MCF 10A (cell line): Measurements from ENCODE around the gene MFAP4. TPM values are rescaled to one million over a fixed set of nuclear protein-coding genes. Genes with fewer than 3 reads are reported as not detected.
A peak's percentile ranks its signal among the peaks of the same experiment; 100 is the strongest.

Experiments used
- BruUV-seq: library from RNA; stranded (reverse); fragments of 400-500 nt; replicated peaks from 2 replicates; lab custom pipeline; 2021; lab: Mats Ljungman, UMichigan
- CTCF ChIA-PET: fragments of 300-600 bp; sonication (Branson Sonifier 250); formaldehyde crosslinking; extraction: SDS; loops from one replicate; lab custom pipeline; 2021; ENCODE audit warnings: antibody characterized with exemption, inconsistent platforms; lab: Yijun Ruan, JAX
- POLR2A ChIA-PET: fragments of 300-600, 350-650 bp; sonication (Branson Sonifier 250); formaldehyde crosslinking; extraction: SDS; loops from one replicate; lab custom pipeline; 2020; ENCODE audit warnings: antibody characterized with exemption, inconsistent platforms; lab: Yijun Ruan, JAX
- DNase-seq: peaks from one replicate; pipeline ENCODE4 v3.0.0-alpha.2; 2018; ENCODE audit not compliant: unreplicated experiment
- H3K27ac Mint-ChIP-seq: one replicate; pipeline ENCODE4 v1.8.0; 2022; ENCODE audit warnings: mild to moderate bottlenecking, low read depth, mixed read lengths; ENCODE audit not compliant: unreplicated experiment
- H3K27me3 Mint-ChIP-seq: one replicate; pipeline ENCODE4 v1.8.0; 2022; ENCODE audit warnings: mixed read lengths; ENCODE audit not compliant: insufficient read depth, unreplicated experiment
- H3K36me3 Mint-ChIP-seq: one replicate; pipeline ENCODE4 v1.8.0; 2022; ENCODE audit warnings: mild to moderate bottlenecking, moderate library complexity, mixed read lengths; ENCODE audit not compliant: insufficient read depth, unreplicated experiment
- H3K4me1 Mint-ChIP-seq: one replicate; pipeline ENCODE4 v1.8.0; 2022; ENCODE audit warnings: mixed read lengths; ENCODE audit not compliant: insufficient read depth, unreplicated experiment
- H3K4me3 Mint-ChIP-seq: one replicate; pipeline ENCODE4 v1.8.0; 2022; ENCODE audit warnings: mild to moderate bottlenecking, moderate library complexity, mixed read lengths; ENCODE audit not compliant: unreplicated experiment
- H3K9me3 Mint-ChIP-seq: one replicate; pipeline ENCODE4 v1.8.0; 2022; ENCODE audit warnings: mixed read lengths; ENCODE audit not compliant: unreplicated experiment
- CTCF ChIP-seq: fragments of 200-600 bp; IDR thresholded peaks from one replicate; pipeline ENCODE4 v1.8.0; 2022; ENCODE audit warnings: antibody characterized with exemption, mild to moderate bottlenecking; ENCODE audit not compliant: unreplicated experiment
- intact Hi-C: fragments of 100-400 bp; cut with micrococcal nuclease; formaldehyde crosslinking; loops from 2 replicates; pipeline ENCODE4 v1.14.1; 2022
- total RNA-seq: library from RNA; stranded (reverse); gene quantifications from 2 replicates; pipeline ENCODE4 v1.2.3, GENCODE V29; 2022

MFAP4 gene
- total RNA-seq, 1 experiment from 2014 or later, result not detected

GRCh38 chr17:19401321-19402010 lies 14.5 kb upstream of the MFAP4 start:
- no peaks in the 10 kb centered on the region for H3K27me3 Mint-ChIP-seq
- CTCF ChIA-PET, result interaction anchor here (2.0 kb wide), 1 partner anchor 46 kb away, joined by 5 read pairs; no protein-coding TSS in a partner anchor
- no TSS peak for BruUV-seq

GRCh38 chr17:19399750-19400450 lies 12.9 kb upstream of the MFAP4 start:
- Mint-ChIP-seq H3K4me1 (peaks cover 10% of the 10 kb centered on the region), H3K27ac (no peak overlapping the region), H3K36me3 (no peaks in the 10 kb centered on the region), H3K27me3 (no peaks in the 10 kb centered on the region), H3K4me3 (no peak overlapping the region), H3K9me3 (peaks cover 7% of the 10 kb centered on the region)
- no peak for TF ChIP-seq CTCF
- CTCF ChIA-PET, result interaction anchor here (0.8 to 1.0 kb wide), 2 partner anchors 37 to 47 kb away, joined by 3 to 4 read pairs; partner anchors contain the start of gene B9D1
- POLR2A ChIA-PET, result no interaction called here
- no TSS peak for BruUV-seq
- no peak for DNase-seq
- intact Hi-C loops, result no loop called here

More at GRCh38 chr17:19401321-19402010, 14.5 kb upstream of the MFAP4 start:
- H3K9me3 Mint-ChIP-seq, result peaks cover 7% of the 10 kb centered on the region
- peaks cover 10% of the 10 kb centered on the region for H3K4me1 Mint-ChIP-seq
- H3K27ac Mint-ChIP-seq, result no peak overlapping the region
- POLR2A ChIA-PET, result interaction anchor here (0.6 to 1.6 kb wide), 3 partner anchors 24 to 367 kb away, joined by 3 to 4 read pairs (median 3); no protein-coding TSS in a partner anchor
- no peak for DNase-seq
- intact Hi-C loops, result no loop called here
- no peak for TF ChIP-seq CTCF
- H3K36me3 Mint-ChIP-seq, result no peaks in the 10 kb centered on the region
- no peak overlapping the region for H3K4me3 Mint-ChIP-seq

- intact Hi-C loops, result no loop called here
- POLR2A ChIA-PET, result no interaction called here
- no peak overlapping the region for H3K27ac Mint-ChIP-seq
- H3K4me1 Mint-ChIP-seq, result peaks cover 10% of the 10 kb centered on the region
- no peaks in the 10 kb centered on the region for H3K27me3 Mint-ChIP-seq
- no peak for TF ChIP-seq CTCF
- DNase-seq, result peak; percentile 48
- H3K4me3 Mint-ChIP-seq, result no peak overlapping the region
- H3K36me3 Mint-ChIP-seq, result no peaks in the 10 kb centered on the region
- peaks cover 3% of the 10 kb centered on the region for H3K9me3 Mint-ChIP-seq
- CTCF ChIA-PET, result interaction anchor here (0.5 kb wide), 1 partner anchor 69 kb away, joined by 3 read pairs; no protein-coding TSS in a partner anchor
- no TSS peak for BruUV-seq
Observed at GRCh38 chr17:19398301-19399181, 11.6 kb upstream of the MFAP4 start.
